ENCODE measurements around the gene STIMATE.

STIMATE gene

GRCh38 chr3:52872245-52872644 is 25.1 kb downstream of the STIMATE start:
- Histone ChIP-seq H3K9me3 (ENCODE audit: low read length) (no peaks in the 10 kb centered on the region), H3K4me2 (ENCODE audit: low read length) (no peak overlapping the region), H3K27ac (ENCODE audit: low read depth, low read length, poor library complexity, severe bottlenecking) (no peak overlapping the region)

GRCh38 chr3:52871761-52872160 is 25.6 kb downstream of the STIMATE start:
- peaks cover 20% of the 10 kb centered on the region for H3K4me1 ChIP-seq (ENCODE audit: insufficient read depth, low read length, severe bottlenecking)
- no peak for TF ChIP-seq EZH2 (IDR thresholded peaks at IDR 0.05; ENCODE audit: borderline replicate concordance, low read length)
- TF ChIP-seq, protein P1, sequence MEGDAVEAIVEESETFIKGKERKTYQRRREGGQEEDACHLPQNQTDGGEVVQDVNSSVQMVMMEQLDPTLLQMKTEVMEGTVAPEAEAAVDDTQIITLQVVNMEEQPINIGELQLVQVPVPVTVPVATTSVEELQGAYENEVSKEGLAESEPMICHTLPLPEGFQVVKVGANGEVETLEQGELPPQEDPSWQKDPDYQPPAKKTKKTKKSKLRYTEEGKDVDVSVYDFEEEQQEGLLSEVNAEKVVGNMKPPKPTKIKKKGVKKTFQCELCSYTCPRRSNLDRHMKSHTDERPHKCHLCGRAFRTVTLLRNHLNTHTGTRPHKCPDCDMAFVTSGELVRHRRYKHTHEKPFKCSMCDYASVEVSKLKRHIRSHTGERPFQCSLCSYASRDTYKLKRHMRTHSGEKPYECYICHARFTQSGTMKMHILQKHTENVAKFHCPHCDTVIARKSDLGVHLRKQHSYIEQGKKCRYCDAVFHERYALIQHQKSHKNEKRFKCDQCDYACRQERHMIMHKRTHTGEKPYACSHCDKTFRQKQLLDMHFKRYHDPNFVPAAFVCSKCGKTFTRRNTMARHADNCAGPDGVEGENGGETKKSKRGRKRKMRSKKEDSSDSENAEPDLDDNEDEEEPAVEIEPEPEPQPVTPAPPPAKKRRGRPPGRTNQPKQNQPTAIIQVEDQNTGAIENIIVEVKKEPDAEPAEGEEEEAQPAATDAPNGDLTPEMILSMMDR (IDR thresholded peaks at IDR 0.05; ENCODE audit: low read length), result no peak
- no peaks in the 10 kb centered on the region for H3K9me2 ChIP-seq (ENCODE audit: low read depth, low read length)
- no peak overlapping the region for H3K4me3 ChIP-seq (ENCODE audit: low read depth, low read length, poor library complexity, severe bottlenecking)
- H3F3A ChIP-seq (ENCODE audit: insufficient read depth, low read length), result no peaks in the 10 kb centered on the region
- H2AFZ ChIP-seq (ENCODE audit: low read length), result no peak overlapping the region
- H4K20me1 ChIP-seq (ENCODE audit: insufficient read depth, low read length), result no peaks in the 10 kb centered on the region
- H3K9ac ChIP-seq (ENCODE audit: low read length), result no peak overlapping the region
- H3K79me2 ChIP-seq (ENCODE audit: insufficient read depth, low read length), result no peaks in the 10 kb centered on the region
- H3K4me2 ChIP-seq (ENCODE audit: low read length), result no peak overlapping the region
- H3K27me3 ChIP-seq (ENCODE audit: insufficient read depth, low read length), result no peaks in the 10 kb centered on the region
- H3K36me3 ChIP-seq (ENCODE audit: insufficient read depth, low read length), result no peaks in the 10 kb centered on the region
- no peak overlapping the region for H3K27ac ChIP-seq (ENCODE audit: low read depth, low read length, poor library complexity, severe bottlenecking)
- H3K9me3 ChIP-seq (ENCODE audit: low read length), result no peaks in the 10 kb centered on the region

More at GRCh38 chr3:52872245-52872644, 25.1 kb downstream of the STIMATE start:
- H3K4me3 ChIP-seq (ENCODE audit: low read depth, low read length, poor library complexity, severe bottlenecking), result no peak overlapping the region
- no peak for TF ChIP-seq EZH2 (IDR thresholded peaks at IDR 0.05; ENCODE audit: borderline replicate concordance, low read length)
- TF ChIP-seq, protein P1 (IDR thresholded peaks at IDR 0.05; ENCODE audit: low read length), result no peak
- H3K27me3 ChIP-seq (ENCODE audit: insufficient read depth, low read length), result no peaks in the 10 kb centered on the region
- H3K79me2 ChIP-seq (ENCODE audit: insufficient read depth, low read length), result no peaks in the 10 kb centered on the region
- no peak overlapping the region for H3K9ac ChIP-seq (ENCODE audit: low read length)
- no peaks in the 10 kb centered on the region for H3K36me3 ChIP-seq (ENCODE audit: insufficient read depth, low read length)
- no peaks in the 10 kb centered on the region for H3F3A ChIP-seq (ENCODE audit: insufficient read depth, low read length)
- no peak overlapping the region for H2AFZ ChIP-seq (ENCODE audit: low read length)
- H4K20me1 ChIP-seq (ENCODE audit: insufficient read depth, low read length), result no peaks in the 10 kb centered on the region
- H3K9me2 ChIP-seq (ENCODE audit: low read depth, low read length), result no peaks in the 10 kb centered on the region
- peaks cover 20% of the 10 kb centered on the region for H3K4me1 ChIP-seq (ENCODE audit: insufficient read depth, low read length, severe bottlenecking)

DNA sequence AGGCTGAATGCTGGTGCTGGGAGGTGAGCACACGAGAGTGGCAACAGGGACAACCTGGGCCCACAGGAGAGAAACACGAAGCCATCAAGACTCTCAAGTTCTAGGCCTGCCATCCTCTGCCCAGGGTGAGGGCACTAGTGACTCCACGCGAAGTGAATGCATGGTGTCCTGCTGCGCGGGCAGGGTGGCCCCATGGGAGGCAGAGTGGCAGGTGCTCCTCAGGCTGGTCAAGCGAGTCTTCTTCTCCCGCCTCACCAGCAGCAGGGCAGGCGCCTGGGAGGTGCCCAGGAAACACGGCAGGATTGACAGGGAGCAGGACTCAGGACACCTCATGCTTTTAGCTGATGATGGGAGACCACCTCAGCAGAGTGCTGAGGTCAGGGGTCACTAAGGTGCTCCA is 26.9 kb downstream of the STIMATE start:
- Histone ChIP-seq H4K20me1 (ENCODE audit: insufficient read depth, low read length) (no peaks in the 10 kb centered on the region), H3K4me1 (ENCODE audit: insufficient read depth, low read length, severe bottlenecking) (peaks cover 16% of the 10 kb centered on the region), H3K9ac (ENCODE audit: low read length) (no peak overlapping the region), H3K4me2 (ENCODE audit: low read length) (no peak overlapping the region), H3K79me2 (ENCODE audit: insufficient read depth, low read length) (no peaks in the 10 kb centered on the region), H3K36me3 (ENCODE audit: insufficient read depth, low read length) (peaks cover 4% of the 10 kb centered on the region; the same call in 1 of the 2 replicates), H3K9me2 (ENCODE audit: low read depth, low read length) (no peaks in the 10 kb centered on the region), H2AFZ (ENCODE audit: low read length) (no peak overlapping the region), H3K4me3 (ENCODE audit: low read depth, low read length, poor library complexity, severe bottlenecking) (no peak overlapping the region), H3K27ac (ENCODE audit: low read depth, low read length, poor library complexity, severe bottlenecking) (no peak overlapping the region), H3K9me3 (ENCODE audit: low read length) (no peaks in the 10 kb centered on the region), H3K27me3 (ENCODE audit: insufficient read depth, low read length) (no peaks in the 10 kb centered on the region), H3F3A (ENCODE audit: insufficient read depth, low read length) (no peaks in the 10 kb centered on the region)
- TF ChIP-seq, protein P1 (IDR thresholded peaks at IDR 0.05; ENCODE audit: low read length), result no peak
- TF ChIP-seq EZH2 (IDR thresholded peaks at IDR 0.05; ENCODE audit: borderline replicate concordance, low read length), result no peak
